RWPE2 (cell line): ENCODE data around the gene LGR5.

ENCODE experiments used
- ATAC-seq: fragments of 200-7000 bp; cut with Tn5 transposase; 3 replicates; pipeline ENCODE4 v1.9.1; 2021; ENCODE audit warnings: low read depth
- DNase-seq: peaks from one replicate; pipeline ENCODE4 v3.0.0-alpha.2; 2020; ENCODE audit warnings: low spot score
- H3K27ac ChIP-seq: fragments of 450-650 bp; 2 replicates; pipeline ENCODE4 v1.5.1; 2017; ENCODE audit warnings: mild to moderate bottlenecking; ENCODE audit not compliant: poor library complexity, severe bottlenecking
- H3K27me3 ChIP-seq: fragments of 250-450 bp; sonication (Bioruptor Pico); 2 replicates; pipeline ENCODE4 v1.5.1; 2021; ENCODE audit warnings: mild to moderate bottlenecking, moderate library complexity; ENCODE audit not compliant: insufficient read depth, poor library complexity, severe bottlenecking
- H3K36me3 ChIP-seq: fragments of 250-450 bp; sonication (Bioruptor Pico); 2 replicates; pipeline ENCODE4 v1.5.1; 2020; ENCODE audit warnings: low read depth, mild to moderate bottlenecking, moderate library complexity
- H3K4me1 ChIP-seq: fragments of 250-450 bp; sonication (Bioruptor Pico); 2 replicates; pipeline ENCODE4 v1.5.1; 2021; ENCODE audit warnings: mild to moderate bottlenecking, moderate library complexity; ENCODE audit not compliant: insufficient read depth, poor library complexity, severe bottlenecking
- H3K4me3 ChIP-seq: fragments of 250-450 bp; sonication (Bioruptor Pico); 2 replicates; pipeline ENCODE4 v1.5.1; 2021; ENCODE audit warnings: mild to moderate bottlenecking, moderate library complexity; ENCODE audit not compliant: severe bottlenecking
- H3K9me3 ChIP-seq: fragments of 250-450 bp; sonication (Bioruptor Pico); 2 replicates; pipeline ENCODE4 v1.5.1; 2021; ENCODE audit warnings: mild to moderate bottlenecking, moderate library complexity; ENCODE audit not compliant: severe bottlenecking
- CTCF ChIP-seq: fragments of 450-650 bp; IDR thresholded peaks from one replicate; pipeline ENCODE4 v1.5.1; 2017; ENCODE audit warnings: mild to moderate bottlenecking, moderate library complexity; ENCODE audit not compliant: poor library complexity, severe bottlenecking

Gene LGR5

GRCh38 chr12:71425568-71426299, 13.9 kb upstream of the LGR5 start:
- Histone ChIP-seq H3K36me3 (no peaks in the 10 kb centered on the region), H3K27me3 (peaks cover 11% of the 10 kb centered on the region), H3K4me3 (no peak overlapping the region), H3K27ac (no peak overlapping the region), H3K4me1 (no peaks in the 10 kb centered on the region), H3K9me3 (no peaks in the 10 kb centered on the region)
- DNase-seq (no peak), ATAC-seq (no peak)
- no peak for TF ChIP-seq CTCF

GRCh38 chr12:71426300-71427047, 13.1 kb upstream of the LGR5 start:
- Histone ChIP-seq H3K4me1 (no peaks in the 10 kb centered on the region), H3K27ac (no peak overlapping the region), H3K9me3 (no peaks in the 10 kb centered on the region), H3K4me3 (no peak overlapping the region), H3K36me3 (no peaks in the 10 kb centered on the region), H3K27me3 (peaks cover 11% of the 10 kb centered on the region)
- no peak for DNase-seq
- no peak for TF ChIP-seq CTCF
- no peak for ATAC-seq

- ATAC-seq = no peak
- no peak for DNase-seq
- TF ChIP-seq CTCF = no peak
- no peak overlapping the region for H3K4me3 ChIP-seq
- H3K27ac ChIP-seq = no peak overlapping the region
- no peaks in the 10 kb centered on the region for H3K36me3 ChIP-seq
- no peaks in the 10 kb centered on the region for H3K4me1 ChIP-seq
- H3K27me3 ChIP-seq = peaks cover 4% of the 10 kb centered on the region
- H3K9me3 ChIP-seq = no peaks in the 10 kb centered on the region
Measured at GRCh38 chr12:71430756-71431155, 8.8 kb upstream of the LGR5 start.

GRCh38 chr12:71431991-71432390, 7.6 kb upstream of the LGR5 start:
- H3K4me3 ChIP-seq = no peak overlapping the region
- no peaks in the 10 kb centered on the region for H3K36me3 ChIP-seq
- no peak for TF ChIP-seq CTCF
- H3K4me1 ChIP-seq = no peaks in the 10 kb centered on the region
- DNase-seq (no peak), ATAC-seq (no peak)
- peaks cover under 1% of the 10 kb centered on the region for H3K27me3 ChIP-seq
- peaks cover 4% of the 10 kb centered on the region for H3K9me3 ChIP-seq
- no peak overlapping the region for H3K27ac ChIP-seq

- Histone ChIP-seq H3K4me1 (no peaks in the 10 kb centered on the region), H3K27me3 (peaks cover 8% of the 10 kb centered on the region), H3K27ac (no peak overlapping the region), H3K36me3 (no peaks in the 10 kb centered on the region), H3K4me3 (no peak overlapping the region), H3K9me3 (peaks cover 4% of the 10 kb centered on the region)
- no peak for TF ChIP-seq CTCF
- ATAC-seq (no peak), DNase-seq (no peak)
Measured at GRCh38 chr12:71432936-71433335, 6.7 kb upstream of the LGR5 start.
